GM21367 (cell line): ENCODE measurements around the gene NGEF.

Experiments used
- ATAC-seq: cut with Tn5 transposase; IDR thresholded peaks from one replicate; pipeline ENCODE4 v1.9.1; 2021; ENCODE audit not compliant: unreplicated experiment

Gene NGEF

GRCh38 chr2:233047206-233047605 lies 34.1 kb upstream of the NGEF start:
- no peak for ATAC-seq

DNA sequence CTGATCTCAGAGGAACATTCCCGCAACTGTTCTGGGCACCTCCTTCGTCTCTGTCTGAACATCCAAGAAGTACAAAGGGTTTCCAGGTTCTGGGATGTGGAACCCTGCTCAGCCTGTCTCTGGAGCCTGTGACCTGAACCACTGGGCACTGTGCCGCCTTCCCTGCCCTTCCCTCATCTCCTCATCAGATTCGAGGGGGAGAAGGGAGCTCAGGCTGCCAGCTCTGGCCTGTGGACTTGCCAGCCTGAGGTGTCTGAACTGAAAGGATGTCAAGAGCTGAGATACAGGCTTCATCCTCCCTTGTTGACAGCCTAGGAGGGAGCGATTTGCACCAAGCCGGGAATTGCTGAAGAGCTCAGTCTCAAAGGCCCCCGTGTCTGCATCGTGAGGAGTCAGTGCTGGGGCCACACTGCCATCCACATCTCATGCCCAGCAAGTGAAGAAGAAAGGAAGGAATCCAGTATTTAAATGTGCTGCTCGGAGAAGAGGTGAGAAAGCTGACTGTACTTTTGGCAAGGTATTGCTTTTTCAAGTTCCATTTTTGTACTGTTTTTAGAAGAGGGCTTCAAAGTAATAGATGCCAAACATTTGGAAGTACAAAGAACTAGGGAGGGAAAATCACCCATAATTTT lies 32.0 kb upstream of the NGEF start:
- no peak for ATAC-seq

GRCh38 chr2:233042549-233042948 lies 29.5 kb upstream of the NGEF start:
- no peak for ATAC-seq

DNA sequence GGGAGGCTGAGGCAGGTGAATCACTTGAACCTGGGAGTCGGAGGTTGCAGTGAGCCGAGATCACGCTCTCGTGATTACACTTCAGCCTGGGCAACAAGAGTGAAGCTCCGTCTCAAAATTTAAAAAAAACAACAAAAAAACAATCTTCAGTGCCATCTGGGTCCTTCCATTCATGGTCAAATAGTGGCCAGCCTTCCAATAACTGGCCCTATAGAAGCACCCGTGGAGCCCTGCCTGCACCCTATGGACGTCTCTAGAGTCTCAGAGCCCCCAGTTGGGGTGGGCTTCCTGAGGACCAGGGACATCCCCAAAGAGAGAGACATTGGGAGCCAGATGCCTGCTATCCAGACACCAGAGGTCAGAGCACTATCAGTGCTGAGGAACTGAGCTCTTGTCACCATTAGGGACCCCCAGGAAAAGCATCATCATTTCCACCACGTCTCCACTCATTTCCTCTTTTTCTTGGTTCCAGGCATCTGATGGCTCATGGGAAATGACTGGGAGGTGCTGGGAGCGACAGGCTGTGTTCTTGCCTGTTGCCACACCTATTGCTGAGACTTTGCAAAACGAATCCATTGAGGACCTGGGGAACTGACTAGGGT lies 28.8 kb upstream of the NGEF start:
- ATAC-seq: no peak

DNA sequence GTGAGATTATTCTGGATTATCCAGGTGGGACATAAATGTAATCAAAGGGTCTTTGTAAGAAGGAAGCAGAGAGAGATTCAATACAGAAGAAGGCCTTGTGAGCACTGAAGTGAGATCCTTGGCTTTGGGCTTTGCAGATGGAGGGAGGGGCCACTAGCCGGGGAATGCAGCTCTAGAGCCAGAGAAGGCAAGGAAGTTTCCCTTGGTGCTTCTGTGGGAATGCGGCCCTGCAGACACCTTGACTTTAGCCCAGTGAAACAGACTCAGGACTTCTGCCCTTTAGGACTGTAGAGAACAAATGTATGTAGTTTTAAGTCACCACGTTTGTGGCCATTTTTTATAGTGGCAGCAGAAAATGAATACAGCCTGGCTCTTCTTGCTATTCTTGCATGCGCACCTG lies 27.5 kb upstream of the NGEF start:
- ATAC-seq: no peak

DNA sequence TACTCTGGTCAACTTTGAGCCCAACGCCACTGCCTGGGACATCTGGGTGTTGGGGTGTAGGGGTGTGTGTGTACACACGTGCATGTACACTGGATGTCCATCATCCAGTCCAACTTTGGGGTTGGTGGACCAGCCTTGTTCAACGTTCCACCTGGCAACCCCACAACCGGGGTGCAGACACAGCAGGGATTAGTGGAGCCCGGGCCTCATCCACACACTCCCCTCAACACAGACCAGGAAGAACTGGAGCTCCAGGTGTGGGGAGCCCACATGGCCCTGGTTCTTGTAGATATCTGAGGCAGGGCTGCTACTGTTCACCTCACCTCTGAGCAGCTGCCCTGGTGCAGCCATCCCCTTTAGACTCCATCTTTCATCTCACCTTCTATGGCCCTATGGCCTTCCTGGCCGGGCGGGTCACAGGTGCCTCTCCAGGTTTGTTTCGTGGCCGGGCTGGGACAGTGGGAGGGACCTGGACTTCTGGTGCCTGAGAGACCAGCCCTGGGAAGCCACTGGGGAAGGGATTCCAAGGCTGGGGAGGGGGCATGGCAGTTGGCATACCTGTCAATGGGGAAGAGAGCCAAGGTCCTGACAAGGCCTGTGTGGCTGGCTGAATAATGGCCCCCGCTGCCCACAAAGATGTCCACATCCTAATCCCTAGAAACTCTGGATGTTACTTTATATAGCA lies 26.9 kb upstream of the NGEF start:
- no peak for ATAC-seq

GRCh38 chr2:233039212-233039845 lies 26.3 kb upstream of the NGEF start:
- no peak for ATAC-seq

DNA sequence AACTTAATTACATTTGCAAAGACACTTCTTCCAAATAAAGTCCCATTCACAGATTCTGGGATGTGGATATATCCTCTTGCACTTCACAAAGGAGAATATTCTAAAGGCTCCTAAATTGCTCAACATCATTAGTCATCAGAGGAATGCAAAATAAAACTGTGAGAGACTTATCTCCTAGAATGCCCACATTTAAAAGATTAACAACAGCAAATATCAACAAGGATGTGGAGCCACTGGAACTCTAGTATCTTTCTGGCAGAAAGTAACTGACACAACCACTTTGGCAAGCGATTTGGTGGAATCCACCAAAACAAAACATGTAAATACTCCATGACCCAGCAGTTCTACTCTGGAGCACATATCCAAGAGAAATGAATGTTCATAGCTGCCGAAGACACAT lies 24.0 kb upstream of the NGEF start:
- ATAC-seq: no peak

DNA sequence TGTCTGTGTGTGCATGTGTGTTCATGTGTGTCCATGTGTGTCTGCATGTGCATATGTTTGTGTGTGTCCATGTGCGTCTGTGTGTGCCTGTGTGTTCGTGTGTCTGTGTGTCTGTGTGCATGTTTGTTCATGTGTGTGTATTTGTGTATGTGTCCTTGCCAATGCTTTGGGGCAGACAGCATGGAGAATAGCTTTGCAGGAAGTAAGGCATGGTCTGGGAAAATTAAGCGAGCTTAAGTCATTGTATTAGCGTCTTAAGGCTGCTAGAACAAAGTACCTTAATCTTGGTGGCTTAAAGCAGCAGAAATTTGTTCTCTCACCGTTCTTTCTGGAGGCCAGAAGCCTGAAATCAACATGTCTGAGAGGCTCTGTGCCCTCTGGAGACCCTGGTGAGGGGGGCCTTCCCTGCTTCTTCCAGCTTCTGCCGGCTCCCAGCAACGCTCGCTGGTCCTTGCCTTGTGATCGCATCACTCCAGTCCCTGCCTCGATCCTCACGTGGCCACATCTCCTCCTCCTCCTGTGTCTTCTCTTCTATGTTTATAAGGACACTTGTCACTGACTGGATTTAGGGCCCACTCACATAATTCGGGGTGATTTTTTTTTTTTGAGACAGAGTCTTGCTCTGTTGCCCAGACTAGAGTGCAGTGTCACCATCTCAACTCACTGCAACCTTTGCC lies 23.2 kb upstream of the NGEF start:
- no peak for ATAC-seq

GRCh38 chr2:233035426-233036161 lies 22.5 kb upstream of the NGEF start:
- no peak for ATAC-seq

- no peak for ATAC-seq
These were observed 21.2 kb upstream of the NGEF start for GRCh38 chr2:233034091-233034882.

GRCh38 chr2:233033672-233034071 lies 20.6 kb upstream of the NGEF start:
- no peak for ATAC-seq

GRCh38 chr2:233032551-233033320 lies 19.7 kb upstream of the NGEF start, which contains the start of gene NEU2:
Gene NEU2 (plus strand): TSS chr2:233032672. CDS start chr2:233032672, 0 bp downstream.
- ATAC-seq: no peak

DNA sequence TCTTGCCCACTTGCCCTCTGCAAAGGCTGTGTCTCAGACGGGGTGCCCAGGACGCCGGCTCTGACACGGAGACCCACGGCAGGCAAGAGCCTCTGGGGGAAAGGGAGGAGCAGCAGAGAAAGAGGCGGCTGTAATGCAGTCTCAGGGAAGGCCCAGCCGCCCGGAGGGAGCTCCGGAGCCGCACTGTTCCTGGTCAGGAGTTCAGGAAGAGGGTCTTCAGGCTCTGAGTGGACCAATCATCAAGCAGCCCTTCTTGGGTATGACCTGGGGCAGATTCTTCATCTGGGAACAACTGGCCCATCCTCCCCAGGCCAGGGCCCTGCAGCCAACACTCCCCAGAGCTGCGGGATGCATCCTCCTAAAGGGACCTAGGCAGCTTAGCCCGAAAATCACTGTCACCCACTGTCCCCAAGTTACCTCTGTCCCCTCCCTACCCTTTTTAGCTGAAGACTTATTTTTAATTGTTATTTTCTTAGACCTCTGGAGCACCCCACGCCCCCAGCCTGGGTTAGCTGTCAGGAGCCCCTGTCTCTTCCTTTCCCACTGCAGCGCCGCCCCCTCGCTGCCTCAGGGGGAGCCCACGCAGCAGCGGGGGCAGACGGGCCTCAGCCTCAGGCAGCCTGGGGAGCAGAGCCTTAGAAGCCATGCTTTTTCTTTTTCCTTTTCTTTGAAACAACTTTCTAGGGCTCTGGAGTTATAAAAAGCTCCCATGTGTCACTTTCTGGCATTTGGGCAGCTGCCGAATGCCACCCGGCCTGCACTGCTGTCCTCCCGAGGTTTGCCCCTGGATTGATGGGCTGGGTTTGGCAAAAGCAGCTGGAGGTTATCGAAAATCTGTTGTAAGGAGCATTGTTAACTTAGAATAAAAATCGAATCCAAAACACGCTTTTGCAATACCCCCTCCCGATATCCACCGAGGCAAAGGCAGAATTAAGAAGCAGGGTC lies 18.8 kb upstream of the NGEF start:
- no peak for ATAC-seq

DNA sequence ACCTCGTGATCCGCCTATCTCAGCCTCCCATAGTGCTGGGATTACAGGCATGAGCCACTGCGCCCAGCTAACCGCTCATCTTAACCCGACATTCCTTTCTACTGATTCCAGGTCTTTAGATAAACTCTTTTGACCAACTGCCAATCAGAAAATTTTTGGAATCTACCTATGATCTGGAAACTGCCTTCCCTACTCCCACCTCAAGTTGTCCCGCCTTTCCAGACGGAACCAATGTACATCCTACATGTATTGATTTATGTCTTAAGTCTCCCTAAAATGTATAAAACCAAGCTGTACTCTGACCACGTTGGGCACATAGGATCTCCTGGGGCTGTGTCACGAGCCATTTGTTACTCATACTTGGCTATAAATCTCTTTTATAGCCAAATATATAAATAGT lies 16.3 kb upstream of the NGEF start:
- no peak for ATAC-seq

GRCh38 chr2:233026198-233026813 lies 13.2 kb upstream of the NGEF start:
- ATAC-seq: no peak

DNA sequence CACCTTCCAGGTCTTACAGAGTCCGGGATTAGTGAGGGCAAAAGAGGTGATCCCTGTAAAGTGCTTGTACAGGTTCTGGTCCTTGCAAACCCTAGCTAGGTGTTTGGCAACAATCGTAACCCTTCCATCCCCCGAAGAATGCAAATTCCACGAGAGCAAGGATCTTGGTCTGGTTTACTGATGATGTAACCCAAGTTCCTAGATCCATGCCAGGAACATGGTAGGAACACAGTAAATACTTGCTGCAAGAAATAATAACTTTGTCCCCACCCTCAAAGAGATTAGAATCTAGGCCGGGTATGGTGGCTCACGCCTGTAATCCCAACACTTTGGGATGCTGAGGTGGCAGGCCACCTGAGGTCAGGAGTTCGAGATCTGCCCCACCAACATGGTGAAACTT lies 12.7 kb upstream of the NGEF start:
- ATAC-seq: no peak
